GM23248 (cell line): Measurements from ENCODE around the gene VWA5B2. TPM values are rescaled to one million over a fixed set of nuclear protein-coding genes. Genes with fewer than 3 reads are reported as not detected.
A peak's percentile ranks its signal among the peaks of the same experiment; 100 is the strongest.

Source experiments
- DNase-seq: peaks from one replicate; pipeline ENCODE4 v3.0.0-alpha.2; 2015
- H2AFZ ChIP-seq: fragments of 200-600 bp; sonication (generic); 2 replicates; pipeline ENCODE4 v1.6.1; 2016; ENCODE audit warnings: antibody characterized with exemption
- H3F3A ChIP-seq: fragments of 200-600 bp; sonication (generic); 2 replicates; pipeline ENCODE4 v1.6.1; 2016; ENCODE audit warnings: mild to moderate bottlenecking, antibody characterized with exemption, mixed run types; ENCODE audit not compliant: insufficient read depth
- H3K27ac ChIP-seq: fragments of 200-600 bp; sonication (generic); 2 replicates; pipeline ENCODE4 v1.5.1; 2016; ENCODE audit warnings: mild to moderate bottlenecking
- H3K27me3 ChIP-seq: fragments of 200-600 bp; sonication (generic); replicated peaks from 2 replicates; pipeline ENCODE4 v1.6.1; 2016; ENCODE audit warnings: mild to moderate bottlenecking; ENCODE audit not compliant: insufficient read depth
- H3K36me3 ChIP-seq: fragments of 200-600 bp; sonication (generic); 2 replicates; pipeline ENCODE4 v1.6.1; 2016; ENCODE audit warnings: low read depth, mild to moderate bottlenecking
- H3K4me1 ChIP-seq: fragments of 200-600 bp; sonication (generic); 2 replicates; pipeline ENCODE4 v1.6.1; 2016; ENCODE audit warnings: mild to moderate bottlenecking; ENCODE audit not compliant: insufficient read depth
- H3K4me2 ChIP-seq: fragments of 200-600 bp; sonication (generic); one replicate; pipeline ENCODE4 v1.6.1; 2016; ENCODE audit warnings: mild to moderate bottlenecking; ENCODE audit not compliant: unreplicated experiment
- H3K4me3 ChIP-seq: fragments of 200-600 bp; sonication (generic); 2 replicates; pipeline ENCODE4 v1.5.1; 2016; ENCODE audit warnings: mild to moderate bottlenecking
- H3K79me2 ChIP-seq: fragments of 200-600 bp; sonication (generic); 2 replicates; pipeline ENCODE4 v1.6.1; 2016; ENCODE audit warnings: mild to moderate bottlenecking; ENCODE audit not compliant: insufficient read depth
- H3K9ac ChIP-seq: fragments of 200-600 bp; sonication (generic); 2 replicates; pipeline ENCODE4 v1.6.1; 2016; ENCODE audit warnings: mild to moderate bottlenecking
- H3K9me2 ChIP-seq: fragments of 200-600 bp; sonication (generic); 2 replicates; pipeline ENCODE4 v1.6.1; 2016; ENCODE audit warnings: mixed run types, mild to moderate bottlenecking, moderate library complexity; ENCODE audit not compliant: insufficient read depth
- H3K9me3 ChIP-seq: fragments of 200-600 bp; sonication (generic); one replicate; pipeline ENCODE4 v1.6.1; 2017; ENCODE audit warnings: low read depth
- H4K20me1 ChIP-seq: fragments of 200-600 bp; sonication (generic); 2 replicates; pipeline ENCODE4 v1.6.0; 2016; ENCODE audit not compliant: insufficient read depth
- EZH2 ChIP-seq: fragments of 200-600 bp; sonication (generic); IDR thresholded peaks from 2 replicates; pipeline ENCODE4 v1.6.1; 2018; ENCODE audit warnings: antibody characterized with exemption, mild to moderate bottlenecking; ENCODE audit not compliant: insufficient read depth, poor library complexity, severe bottlenecking
- EZH2phosphoT487 ChIP-seq: fragments of 200-600 bp; sonication (generic); IDR thresholded peaks from 2 replicates; pipeline ENCODE4 v1.6.1; 2018; ENCODE audit warnings: antibody characterized with exemption, moderate library complexity, mild to moderate bottlenecking, low read depth; ENCODE audit not compliant: insufficient read depth
- WGBS, 2 experiments: methylation state at CpG; one replicate each; pipeline ENCODE4 v1.1.6; 2015 to 2017; ENCODE audit warnings: low lambda C conversion rate in 2 of 2, low coverage in 1 of 2; ENCODE audit errors: missing lambda C conversion rate in 2 of 2; 5-methylcytosine and 5-hydroxymethylcytosine counted together
- in situ Hi-C: fragments of 300-500 bp; cut with MboI; formaldehyde crosslinking; loops from 2 replicates; pipeline ENCODE4 v1.15.0; 2020
- polyA plus RNA-seq: library from polyadenylated mRNA; unstranded; fragments of >200 nt; fragmentation: Nextera tagmentation; extraction: Ambion mirVana; gene quantifications from 2 replicates; pipeline ENCODE4 v1.2.1, GENCODE V29; 2016
- total RNA-seq: library from RNA; depleted of rRNA; stranded (reverse); fragments of >200 nt; shearing (Covaris generic); gene quantifications from 2 replicates; pipeline ENCODE4 v1.2.3, GENCODE V29; 2014

The VWA5B2 gene
- total and polyA plus RNA-seq, 2 experiments from 2014 or later, result not detected

DNA sequence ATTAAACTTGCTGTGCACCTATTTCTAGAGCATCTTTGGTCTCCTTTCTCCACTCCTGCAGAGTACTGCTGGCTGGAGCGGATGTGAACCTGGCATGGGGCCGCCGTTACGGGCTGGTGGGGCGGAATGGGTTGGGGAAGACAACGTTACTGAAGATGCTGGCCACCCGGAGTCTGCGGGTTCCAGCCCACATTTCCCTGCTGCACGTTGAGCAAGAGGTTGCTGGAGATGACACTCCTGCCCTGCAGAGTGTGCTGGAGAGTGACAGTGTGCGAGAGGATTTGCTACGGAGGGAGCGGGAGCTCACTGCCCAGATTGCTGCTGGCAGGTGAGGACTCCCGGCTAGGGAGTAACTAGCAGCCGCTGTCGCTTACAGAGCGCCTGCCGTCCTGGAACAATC, 41.3 kb upstream of the VWA5B2 start:
- Histone ChIP-seq H2AFZ (no peak overlapping the region), H3K9me3 (no peaks in the 10 kb centered on the region), H3K27me3 (no peaks in the 10 kb centered on the region), H3K27ac (no peak overlapping the region), H3K4me3 (no peak overlapping the region), H3K9me2 (no peaks in the 10 kb centered on the region), H3K4me1 (peaks cover 6% of the 10 kb centered on the region; the same call in 1 of the 2 replicates), H3K4me2 (no peak overlapping the region), H3K36me3 (peaks cover 44% of the 10 kb centered on the region), H3F3A (peaks cover 31% of the 10 kb centered on the region), H3K9ac (0 out of 2 replicates have a peak overlapping the region, but pooled peaks have one; percentile 90), H3K79me2 (peaks cover 67% of the 10 kb centered on the region), H4K20me1 (no peaks in the 10 kb centered on the region)
- 88 to 90% methylated on average over 17 of the region's 17 CpGs for WGBS, 2 experiments
- no peak for DNase-seq
- in situ Hi-C loops, result no loop called here
- TF ChIP-seq EZH2 (no peak), EZH2phosphoT487 (no peak)

DNA sequence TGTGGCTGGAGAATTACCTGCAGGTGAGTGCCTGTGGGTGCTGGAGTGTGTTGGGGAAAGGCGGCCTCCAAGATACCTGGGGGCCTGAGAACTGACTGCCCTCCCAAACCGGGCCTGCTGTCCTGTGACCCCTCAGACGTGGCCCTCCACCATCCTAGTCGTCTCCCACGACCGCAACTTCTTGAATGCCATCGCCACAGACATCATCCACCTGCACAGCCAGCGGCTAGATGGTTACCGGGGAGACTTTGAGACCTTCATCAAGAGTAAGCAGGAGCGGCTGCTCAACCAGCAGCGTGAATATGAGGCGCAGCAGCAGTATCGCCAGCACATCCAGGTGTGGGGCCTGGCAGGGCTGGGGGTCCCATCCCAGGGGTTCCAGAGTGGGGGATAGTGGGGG, 40.0 kb upstream of the VWA5B2 start:
- Histone ChIP-seq H3K4me2 (no peak overlapping the region), H3K27me3 (no peaks in the 10 kb centered on the region), H3K79me2 (peaks cover 65% of the 10 kb centered on the region), H3K9me2 (no peaks in the 10 kb centered on the region), H4K20me1 (no peaks in the 10 kb centered on the region), H3K4me1 (peaks cover 6% of the 10 kb centered on the region; the same call in 1 of the 2 replicates), H2AFZ (no peak overlapping the region), H3F3A (peaks cover 17% of the 10 kb centered on the region), H3K9ac (no peak overlapping the region), H3K9me3 (no peaks in the 10 kb centered on the region), H3K36me3 (peaks cover 33% of the 10 kb centered on the region), H3K4me3 (no peak overlapping the region), H3K27ac (no peak overlapping the region)
- TF ChIP-seq EZH2, result no peak
- TF ChIP-seq EZH2phosphoT487, result no peak
- DNase-seq, result no peak
- WGBS, 2 experiments, result 94 to 97% methylated on average over 13 of the region's 13 CpGs
- in situ Hi-C loops, result no loop called here

DNA sequence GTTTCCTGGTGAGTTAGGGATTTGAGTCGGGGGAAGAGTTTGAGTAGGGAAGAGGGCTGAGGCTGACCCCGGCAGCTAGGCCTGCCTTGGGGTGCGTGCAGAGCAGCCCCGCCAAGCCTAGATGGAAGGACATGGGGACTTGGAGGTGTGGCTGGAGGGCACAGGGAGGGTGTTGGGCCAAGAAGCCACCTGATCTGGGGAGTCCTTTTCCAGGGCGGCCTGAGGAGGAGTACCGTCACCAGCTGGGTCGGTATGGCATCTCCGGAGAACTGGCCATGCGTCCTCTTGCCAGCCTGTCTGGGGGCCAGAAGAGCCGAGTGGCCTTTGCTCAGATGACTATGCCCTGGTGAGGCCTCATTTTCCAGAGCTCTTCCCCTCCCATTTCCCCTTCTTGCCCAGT, 36.5 kb upstream of the VWA5B2 start:
- no peaks in the 10 kb centered on the region for H3K9me2 ChIP-seq
- H3K9ac ChIP-seq, result no peak overlapping the region
- DNase-seq, result no peak
- H2AFZ ChIP-seq, result no peak overlapping the region
- in situ Hi-C loops, result no loop called here
- no peak overlapping the region for H3K27ac ChIP-seq
- TF ChIP-seq EZH2phosphoT487 (no peak), EZH2 (no peak)
- H3K4me1 ChIP-seq, result no peaks in the 10 kb centered on the region
- H4K20me1 ChIP-seq, result no peaks in the 10 kb centered on the region
- H3K36me3 ChIP-seq, result peaks cover 32% of the 10 kb centered on the region
- peaks cover 47% of the 10 kb centered on the region for H3K79me2 ChIP-seq
- H3F3A ChIP-seq, result no peaks in the 10 kb centered on the region
- H3K4me3 ChIP-seq, result no peak overlapping the region
- H3K4me2 ChIP-seq, result no peak overlapping the region
- no peaks in the 10 kb centered on the region for H3K27me3 ChIP-seq
- WGBS, 2 experiments, result 94 to 100% methylated on average over 6 to 9 of the region's 10 CpGs
- H3K9me3 ChIP-seq, result no peaks in the 10 kb centered on the region

DNA sequence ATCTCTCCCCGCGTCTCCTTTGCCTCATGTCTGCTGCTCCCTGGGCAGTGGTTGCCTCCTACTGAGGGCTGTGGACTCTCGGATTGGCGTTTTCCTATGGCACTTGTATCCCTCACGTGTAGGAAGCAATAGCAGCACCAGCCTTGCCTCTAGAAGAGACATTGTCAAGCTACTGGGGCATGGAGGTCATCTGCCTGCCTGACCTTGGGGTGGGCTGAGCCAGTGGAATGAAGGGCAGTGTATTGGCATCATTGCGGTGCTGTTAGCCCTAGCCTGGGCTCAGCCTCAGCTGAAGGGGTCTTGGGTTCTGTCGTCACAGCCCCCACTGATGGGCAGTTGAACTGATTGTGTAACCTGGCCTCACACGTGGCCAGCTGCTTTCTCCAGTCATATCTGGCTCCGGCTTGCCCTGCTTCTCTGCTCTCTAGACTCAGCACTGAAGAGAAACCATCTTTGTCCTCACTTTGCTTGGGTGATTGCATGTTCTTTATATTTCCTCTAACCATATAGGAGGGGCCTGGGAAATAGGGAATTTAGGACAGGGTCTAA, 35.3 kb upstream of the VWA5B2 start:
- no peak overlapping the region for H2AFZ ChIP-seq
- H4K20me1 ChIP-seq, result no peaks in the 10 kb centered on the region
- H3K9me3 ChIP-seq, result no peaks in the 10 kb centered on the region
- WGBS, 2 experiments, result 72% methylated on average over 9 of the region's 9 CpGs
- no peaks in the 10 kb centered on the region for H3F3A ChIP-seq
- TF ChIP-seq EZH2phosphoT487, result no peak
- no peak for TF ChIP-seq EZH2
- peaks cover 32% of the 10 kb centered on the region for H3K36me3 ChIP-seq
- no peaks in the 10 kb centered on the region for H3K9me2 ChIP-seq
- no peak overlapping the region for H3K4me3 ChIP-seq
- no peaks in the 10 kb centered on the region for H3K27me3 ChIP-seq
- H3K79me2 ChIP-seq, result peaks cover 35% of the 10 kb centered on the region
- no peaks in the 10 kb centered on the region for H3K4me1 ChIP-seq
- in situ Hi-C loops, result no loop called here
- H3K27ac ChIP-seq, result no peak overlapping the region
- no peak overlapping the region for H3K4me2 ChIP-seq
- DNase-seq, result no peak
- H3K9ac ChIP-seq, result no peak overlapping the region

DNA sequence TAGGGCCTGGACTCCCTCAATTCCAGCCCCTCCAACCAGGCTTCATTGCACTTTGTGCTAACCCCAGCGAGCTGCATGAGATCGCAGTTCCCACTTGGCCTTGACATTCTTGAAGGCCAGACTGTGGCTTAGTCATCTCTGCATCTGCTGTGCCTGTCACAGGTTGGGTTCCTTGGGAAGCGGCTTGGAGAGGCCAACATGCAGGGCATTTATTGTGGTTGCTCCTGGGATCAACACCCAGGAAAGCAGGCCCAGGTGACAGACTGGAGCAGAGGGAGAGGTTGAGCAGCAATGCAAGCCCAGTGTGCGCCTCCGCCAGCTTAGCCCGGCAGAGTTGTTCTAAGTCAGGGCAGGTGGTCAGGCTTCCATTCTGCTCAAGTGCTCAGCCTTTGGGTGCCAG, 32.8 kb upstream of the VWA5B2 start:
- WGBS, 2 experiments, result 76 to 80% methylated on average over 6 of the region's 6 CpGs
- Histone ChIP-seq H3K9me3 (no peaks in the 10 kb centered on the region), H3K27ac (no peak overlapping the region), H3K4me2 (no peak overlapping the region), H3K9ac (no peak overlapping the region), H3F3A (no peaks in the 10 kb centered on the region), H3K36me3 (peaks cover 9% of the 10 kb centered on the region; the same call in 1 of the 2 replicates), H4K20me1 (no peaks in the 10 kb centered on the region), H3K4me1 (no peaks in the 10 kb centered on the region), H3K4me3 (no peak overlapping the region), H3K27me3 (no peaks in the 10 kb centered on the region), H3K79me2 (peaks cover 11% of the 10 kb centered on the region; the same call in 1 of the 2 replicates), H3K9me2 (no peaks in the 10 kb centered on the region), H2AFZ (no peak overlapping the region)
- in situ Hi-C loops, result no loop called here
- DNase-seq, result no peak
- TF ChIP-seq EZH2 (no peak), EZH2phosphoT487 (no peak)
